Body of pancreas (tissue), 4 donors: Measurements from ENCODE around the gene LYST.

Experiments used
- POLR2A ChIP-seq, 3 donors: fragments of 450-650 bp; IDR thresholded peaks; one replicate each; pipeline ENCODE4 v1.6.1; 2016; ENCODE audit warnings: antibody characterized with exemption in 3 of 3, mild to moderate bottlenecking in 2 of 3
- TF ChIP-seq, protein P1 (sequence below), 7 experiments: fragments of 450-650 bp in 4 of 7; fragments of 200-600 bp in 3 of 7; sonication (generic) in 3 of 7; IDR thresholded peaks; one replicate each; pipeline ENCODE4 v1.5.1; 2016 to 2019; ENCODE audit warnings: antibody characterized with exemption in 7 of 7

DNA sequence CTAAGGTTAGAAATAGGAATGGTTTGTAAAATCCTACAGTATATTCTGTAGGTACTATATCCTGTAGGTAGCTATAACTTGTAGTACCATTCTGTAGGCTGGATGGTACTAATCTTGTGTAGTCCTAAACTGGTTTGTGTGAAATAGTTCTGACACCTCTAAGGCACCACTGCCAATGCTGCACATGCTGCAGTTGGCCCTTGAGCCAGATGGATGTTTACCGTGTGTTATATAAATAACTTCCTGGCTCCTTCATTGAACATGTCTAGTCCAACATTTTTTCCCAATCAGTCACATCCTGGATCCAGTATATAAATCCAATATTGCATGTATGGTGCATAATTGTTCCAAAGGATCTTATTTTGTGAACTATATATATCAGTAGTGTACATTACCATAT, 127.6 kb downstream of the LYST start:
- TF ChIP-seq, protein P1, sequence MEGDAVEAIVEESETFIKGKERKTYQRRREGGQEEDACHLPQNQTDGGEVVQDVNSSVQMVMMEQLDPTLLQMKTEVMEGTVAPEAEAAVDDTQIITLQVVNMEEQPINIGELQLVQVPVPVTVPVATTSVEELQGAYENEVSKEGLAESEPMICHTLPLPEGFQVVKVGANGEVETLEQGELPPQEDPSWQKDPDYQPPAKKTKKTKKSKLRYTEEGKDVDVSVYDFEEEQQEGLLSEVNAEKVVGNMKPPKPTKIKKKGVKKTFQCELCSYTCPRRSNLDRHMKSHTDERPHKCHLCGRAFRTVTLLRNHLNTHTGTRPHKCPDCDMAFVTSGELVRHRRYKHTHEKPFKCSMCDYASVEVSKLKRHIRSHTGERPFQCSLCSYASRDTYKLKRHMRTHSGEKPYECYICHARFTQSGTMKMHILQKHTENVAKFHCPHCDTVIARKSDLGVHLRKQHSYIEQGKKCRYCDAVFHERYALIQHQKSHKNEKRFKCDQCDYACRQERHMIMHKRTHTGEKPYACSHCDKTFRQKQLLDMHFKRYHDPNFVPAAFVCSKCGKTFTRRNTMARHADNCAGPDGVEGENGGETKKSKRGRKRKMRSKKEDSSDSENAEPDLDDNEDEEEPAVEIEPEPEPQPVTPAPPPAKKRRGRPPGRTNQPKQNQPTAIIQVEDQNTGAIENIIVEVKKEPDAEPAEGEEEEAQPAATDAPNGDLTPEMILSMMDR (IDR thresholded peaks at IDR 0.05): no peak
- no peak for TF ChIP-seq POLR2A (IDR thresholded peaks at IDR 0.05)
